Activated CD4-positive, alpha-beta T cell treated with anti-CD3 and anti-CD28 coated beads, Interleukin-2, amount 10 ng/mL, durations not matched to agents 24 days and 14 days (primary cell): Measurements from ENCODE around the gene DLGAP4. TPM values are rescaled to one million over a fixed set of nuclear protein-coding genes. Genes with fewer than 3 reads are reported as not detected.

Source experiments
- DNase-seq: peaks from one replicate; pipeline ENCODE4 v3.0.0; 2022
- H3K27ac Mint-ChIP-seq: one replicate; pipeline ENCODE4 v1.8.0; 2022; ENCODE audit warnings: mild to moderate bottlenecking, mixed read lengths
- H3K27me3 Mint-ChIP-seq: one replicate; pipeline ENCODE4 v1.8.0; 2022; ENCODE audit warnings: mixed read lengths
- H3K36me3 Mint-ChIP-seq: one replicate; pipeline ENCODE4 v1.8.0; 2022; ENCODE audit warnings: low read depth, mild to moderate bottlenecking, mixed read lengths
- H3K4me1 Mint-ChIP-seq: one replicate; pipeline ENCODE4 v1.8.0; 2021; ENCODE audit warnings: mixed read lengths
- H3K4me3 Mint-ChIP-seq: one replicate; pipeline ENCODE4 v1.8.0; 2022; ENCODE audit warnings: mild to moderate bottlenecking, moderate library complexity, mixed read lengths
- H3K9me3 Mint-ChIP-seq: one replicate; pipeline ENCODE4 v1.8.0; 2021; ENCODE audit warnings: mixed read lengths
- intact Hi-C: fragments of 100-400 bp; cut with micrococcal nuclease; formaldehyde crosslinking; loops from one replicate; pipeline ENCODE4 v1.15.1; 2023
- total RNA-seq: library from RNA; stranded (reverse); gene quantifications from 2 replicates; pipeline ENCODE4 v1.2.3, GENCODE V29; 2022

The DLGAP4 gene
- total RNA-seq, 1 donor from 2014 or later: 21.3 TPM

DNA sequence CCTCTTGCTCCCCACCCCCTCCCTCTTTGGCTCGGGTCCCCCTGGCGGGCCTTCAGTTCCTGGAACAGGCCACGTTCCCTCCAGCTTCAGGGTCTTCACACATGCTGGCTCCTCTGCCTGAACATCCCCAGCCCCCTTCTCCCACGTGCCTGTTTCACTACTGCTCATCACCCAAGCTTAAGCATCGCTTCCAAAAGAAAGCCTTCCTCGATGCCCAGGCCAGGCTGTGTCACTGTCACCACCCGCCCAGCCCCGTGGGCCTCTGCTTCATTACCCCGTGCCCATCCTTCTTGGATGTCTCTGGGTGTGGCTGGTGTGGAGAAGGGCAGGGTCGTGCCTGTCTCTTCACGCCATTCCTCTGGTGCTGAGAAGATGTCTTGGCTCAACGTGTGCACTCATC lies 2.8 kb downstream of the DLGAP4 start:
- no peaks in the 10 kb centered on the region for H3K9me3 Mint-ChIP-seq
- H3K4me3 Mint-ChIP-seq: no peak overlapping the region
- H3K27ac Mint-ChIP-seq: no peak overlapping the region
- intact Hi-C loops: no loop called here
- no peaks in the 10 kb centered on the region for H3K36me3 Mint-ChIP-seq
- no peak for DNase-seq
- no peaks in the 10 kb centered on the region for H3K4me1 Mint-ChIP-seq
- H3K27me3 Mint-ChIP-seq: peaks cover 41% of the 10 kb centered on the region

- Mint-ChIP-seq H3K27me3 (peaks cover 36% of the 10 kb centered on the region), H3K27ac (no peak overlapping the region), H3K4me3 (no peak overlapping the region), H3K9me3 (no peaks in the 10 kb centered on the region), H3K36me3 (no peaks in the 10 kb centered on the region), H3K4me1 (no peaks in the 10 kb centered on the region)
- no peak for DNase-seq
- intact Hi-C loops: no loop called here
These were observed 3.5 kb downstream of the DLGAP4 start for GRCh38 chr20:36309643-36310042.

- H3K27ac Mint-ChIP-seq: no peak overlapping the region
- intact Hi-C loops: no loop called here
- DNase-seq: no peak
- H3K36me3 Mint-ChIP-seq: no peaks in the 10 kb centered on the region
- H3K9me3 Mint-ChIP-seq: no peaks in the 10 kb centered on the region
- no peak overlapping the region for H3K4me3 Mint-ChIP-seq
- H3K4me1 Mint-ChIP-seq: no peaks in the 10 kb centered on the region
- H3K27me3 Mint-ChIP-seq: peaks cover 28% of the 10 kb centered on the region
These were observed 4.3 kb downstream of the DLGAP4 start for GRCh38 chr20:36310215-36310981.

DNA sequence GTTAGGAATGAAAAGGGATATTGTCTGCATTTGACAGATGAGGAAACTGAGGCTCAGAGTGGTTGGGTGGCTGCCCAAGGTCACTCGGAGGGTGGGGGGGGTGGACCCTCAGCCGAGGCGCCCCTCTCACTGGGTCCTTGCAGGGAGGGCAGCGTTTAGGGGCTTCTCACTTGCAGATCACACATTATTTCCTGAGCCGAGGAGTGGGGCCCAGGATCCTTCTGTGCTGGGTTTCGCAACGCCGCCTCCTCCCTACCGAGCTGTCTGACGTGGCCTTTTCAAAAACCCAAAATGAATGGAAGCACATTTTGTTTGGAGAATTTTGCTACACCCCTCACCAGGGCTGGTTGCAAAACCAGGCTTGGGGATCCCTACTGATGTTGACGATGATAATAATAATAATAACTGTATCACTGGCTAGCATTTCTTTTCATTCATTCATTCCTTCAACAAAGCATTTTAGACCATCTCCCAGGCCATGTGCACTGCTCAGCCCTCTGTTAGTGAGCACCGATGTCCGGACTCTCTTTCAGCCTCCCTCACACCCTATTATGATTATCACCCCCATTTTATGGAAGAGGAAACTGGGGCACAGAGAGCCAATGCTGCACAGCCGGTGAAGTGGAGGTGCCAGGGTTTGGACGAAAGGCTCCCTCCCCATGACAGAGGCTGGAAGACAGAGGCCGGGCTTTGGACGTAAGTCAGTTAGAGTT lies 5.2 kb downstream of the DLGAP4 start:
- H3K9me3 Mint-ChIP-seq: no peaks in the 10 kb centered on the region
- no peaks in the 10 kb centered on the region for H3K36me3 Mint-ChIP-seq
- H3K27me3 Mint-ChIP-seq: peaks cover 26% of the 10 kb centered on the region
- no peak overlapping the region for H3K4me3 Mint-ChIP-seq
- intact Hi-C loops: no loop called here
- DNase-seq: no peak
- no peaks in the 10 kb centered on the region for H3K4me1 Mint-ChIP-seq
- no peak overlapping the region for H3K27ac Mint-ChIP-seq

DNA sequence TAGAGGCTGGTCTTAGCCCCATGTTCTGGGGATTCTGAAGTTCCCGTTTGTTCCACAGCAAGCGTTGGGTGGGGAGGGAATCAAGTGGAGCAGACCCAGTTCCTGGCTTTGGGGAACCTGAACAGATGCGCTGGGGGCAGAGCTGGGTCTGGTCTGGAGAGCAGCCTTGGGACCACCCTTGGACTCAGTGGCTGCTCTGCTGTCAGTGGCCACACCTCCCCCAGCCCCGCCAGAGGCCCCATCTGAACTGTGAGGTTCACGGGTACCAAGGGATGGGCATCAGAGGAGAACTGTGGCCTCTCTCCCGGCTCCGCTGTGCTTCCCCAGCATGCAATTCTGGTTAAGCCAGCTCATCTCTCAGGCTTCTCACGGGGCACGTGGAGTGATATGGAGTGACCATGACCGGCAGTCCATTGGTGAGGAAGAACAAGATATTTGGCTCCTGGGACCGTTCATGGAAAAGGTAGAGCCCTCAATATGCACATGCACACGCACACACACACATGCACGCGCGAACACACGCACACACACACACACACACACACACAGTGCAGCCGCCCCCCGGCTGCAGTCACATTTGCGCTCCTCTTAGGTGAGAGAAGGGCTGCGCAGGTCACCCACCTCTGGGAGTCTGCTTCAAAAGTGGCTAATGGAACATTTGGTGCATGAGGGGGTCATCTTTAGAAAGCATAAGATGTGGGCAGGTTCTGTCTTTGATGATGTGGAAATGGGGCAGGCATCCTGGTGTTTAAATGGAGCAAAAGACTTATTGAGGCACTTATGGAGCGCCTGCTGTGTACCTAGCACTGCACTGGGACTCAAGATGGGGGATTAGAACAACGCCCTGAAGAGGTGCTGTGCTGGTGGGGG lies 6.0 kb downstream of the DLGAP4 start:
- no peaks in the 10 kb centered on the region for H3K4me1 Mint-ChIP-seq
- H3K9me3 Mint-ChIP-seq: no peaks in the 10 kb centered on the region
- no peaks in the 10 kb centered on the region for H3K36me3 Mint-ChIP-seq
- H3K27ac Mint-ChIP-seq: no peak overlapping the region
- H3K27me3 Mint-ChIP-seq: peaks cover 25% of the 10 kb centered on the region
- H3K4me3 Mint-ChIP-seq: no peak overlapping the region
- no peak for DNase-seq
- intact Hi-C loops: no loop called here

DNA sequence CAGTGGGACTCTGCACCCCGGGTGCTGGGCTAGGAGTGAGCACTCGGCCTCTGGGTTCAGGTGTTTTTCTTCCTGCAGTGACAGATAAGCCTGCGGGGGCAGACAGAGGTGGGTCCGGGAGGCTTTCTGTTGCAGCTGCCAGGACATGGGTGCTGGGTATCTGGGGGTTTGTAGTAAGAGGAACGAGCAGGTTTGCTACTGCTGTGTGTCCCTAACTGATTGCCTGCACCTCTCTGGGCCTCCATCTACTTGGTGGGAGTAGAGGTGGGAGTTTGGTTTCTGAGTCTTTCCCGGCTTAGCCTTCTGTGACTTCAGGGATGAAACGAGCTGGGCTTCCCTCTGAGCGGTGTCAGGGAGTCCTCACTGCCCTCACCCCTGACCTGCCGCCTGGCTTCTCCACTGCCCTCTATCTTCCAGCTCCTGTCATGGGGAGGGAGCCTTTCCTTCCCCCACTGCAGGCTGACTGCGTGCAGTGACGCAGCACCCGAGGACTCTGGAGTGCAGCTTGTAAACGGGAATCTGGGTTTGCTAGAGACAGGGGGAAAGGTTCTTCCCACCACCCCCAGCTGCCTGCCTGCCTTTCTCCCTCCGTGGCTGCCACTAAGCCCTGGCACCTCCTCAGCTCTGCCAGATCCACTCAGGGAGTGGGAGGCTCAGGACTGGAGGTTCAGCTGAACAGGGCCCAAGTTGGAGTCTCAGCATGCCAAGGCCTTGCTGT lies 6.7 kb downstream of the DLGAP4 start:
- intact Hi-C loops: no loop called here
- H3K36me3 Mint-ChIP-seq: no peaks in the 10 kb centered on the region
- no peak overlapping the region for H3K4me3 Mint-ChIP-seq
- no peak for DNase-seq
- no peaks in the 10 kb centered on the region for H3K9me3 Mint-ChIP-seq
- H3K27me3 Mint-ChIP-seq: peaks cover 18% of the 10 kb centered on the region
- no peaks in the 10 kb centered on the region for H3K4me1 Mint-ChIP-seq
- no peak overlapping the region for H3K27ac Mint-ChIP-seq

DNA sequence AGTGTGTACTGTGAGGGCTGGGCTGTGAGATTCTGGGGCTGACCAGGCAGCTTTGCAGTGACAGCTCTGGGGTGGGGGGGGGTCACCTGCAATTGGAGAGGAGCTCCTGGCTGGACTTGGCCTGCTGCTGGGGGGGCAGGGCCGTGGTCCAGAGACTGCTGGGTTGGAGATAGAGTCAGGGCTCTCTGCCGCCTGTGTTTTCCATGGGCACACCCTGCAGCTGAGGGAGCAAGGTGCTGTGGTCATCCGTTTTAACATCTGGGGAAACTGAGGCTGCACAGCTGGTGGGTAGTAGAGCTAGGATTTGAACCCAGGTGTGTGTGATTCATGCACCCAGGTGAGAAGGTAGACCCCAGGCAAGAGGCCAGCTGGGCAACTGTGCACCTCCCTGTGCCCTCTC lies 7.3 kb downstream of the DLGAP4 start:
- no peaks in the 10 kb centered on the region for H3K36me3 Mint-ChIP-seq
- H3K9me3 Mint-ChIP-seq: no peaks in the 10 kb centered on the region
- DNase-seq: no peak
- H3K27me3 Mint-ChIP-seq: peaks cover 12% of the 10 kb centered on the region
- no peaks in the 10 kb centered on the region for H3K4me1 Mint-ChIP-seq
- intact Hi-C loops: no loop called here
- no peak overlapping the region for H3K4me3 Mint-ChIP-seq
- no peak overlapping the region for H3K27ac Mint-ChIP-seq

- Mint-ChIP-seq H3K4me1 (no peaks in the 10 kb centered on the region), H3K4me3 (no peak overlapping the region), H3K36me3 (no peaks in the 10 kb centered on the region), H3K27me3 (peaks cover 8% of the 10 kb centered on the region), H3K27ac (no peak overlapping the region), H3K9me3 (no peaks in the 10 kb centered on the region)
- DNase-seq: no peak
- intact Hi-C loops: no loop called here
These were observed 7.8 kb downstream of the DLGAP4 start for GRCh38 chr20:36313926-36314325.

DNA sequence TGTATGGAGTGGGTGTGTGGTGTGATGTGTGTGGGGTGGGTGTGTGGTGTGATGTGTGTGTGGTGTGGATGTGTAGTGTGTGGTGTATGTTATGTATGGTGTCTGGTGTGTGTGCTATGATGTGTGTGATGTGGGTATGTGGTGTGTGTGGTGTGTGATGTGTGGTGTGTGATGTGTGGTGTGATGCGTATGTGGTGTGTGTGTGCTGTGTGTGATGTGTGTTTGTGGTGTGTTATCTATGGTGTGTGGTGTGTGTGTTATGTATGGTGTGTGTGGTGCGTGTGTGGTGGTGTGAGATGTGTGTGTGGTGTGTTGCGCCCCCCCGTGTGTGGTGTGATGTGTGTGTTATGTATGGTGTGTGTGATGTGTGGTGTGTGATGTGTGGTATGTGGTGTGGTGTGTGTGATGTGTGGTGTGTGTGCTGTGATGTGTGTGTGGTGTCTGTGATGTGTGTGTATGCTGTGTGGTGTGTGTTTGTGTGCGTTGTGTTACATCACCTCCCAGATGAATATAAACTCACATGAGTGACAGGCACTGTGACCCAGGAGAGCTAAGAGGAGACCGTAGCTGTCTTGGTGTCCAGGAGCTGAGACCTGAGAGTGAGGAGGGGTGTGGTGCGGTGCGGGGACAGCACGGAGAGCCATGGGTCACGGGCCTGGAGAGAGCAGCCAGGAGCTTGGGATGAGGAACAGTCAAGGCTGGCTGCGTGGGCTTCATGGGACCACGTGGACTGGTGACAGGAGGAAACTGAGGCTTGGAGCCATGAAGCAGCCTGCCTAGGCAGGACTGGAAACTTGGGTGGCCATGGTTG lies 8.8 kb downstream of the DLGAP4 start:
- H3K9me3 Mint-ChIP-seq: no peaks in the 10 kb centered on the region

GRCh38 chr20:36315545-36316351 lies 9.6 kb downstream of the DLGAP4 start:
- H3K36me3 Mint-ChIP-seq: no peaks in the 10 kb centered on the region
- intact Hi-C loops: no loop called here
- H3K27ac Mint-ChIP-seq: no peak overlapping the region
- no peaks in the 10 kb centered on the region for H3K27me3 Mint-ChIP-seq
- no peaks in the 10 kb centered on the region for H3K4me1 Mint-ChIP-seq
- no peaks in the 10 kb centered on the region for H3K9me3 Mint-ChIP-seq
- no peak overlapping the region for H3K4me3 Mint-ChIP-seq
- no peak for DNase-seq

More for the DNA sequence above, 8.8 kb downstream of the DLGAP4 start:
- intact Hi-C loops: no loop called here
- DNase-seq: no peak
- peaks cover 1% of the 10 kb centered on the region for H3K27me3 Mint-ChIP-seq
- no peak overlapping the region for H3K27ac Mint-ChIP-seq
- no peak overlapping the region for H3K4me3 Mint-ChIP-seq
- no peaks in the 10 kb centered on the region for H3K4me1 Mint-ChIP-seq
- no peaks in the 10 kb centered on the region for H3K36me3 Mint-ChIP-seq

DNA sequence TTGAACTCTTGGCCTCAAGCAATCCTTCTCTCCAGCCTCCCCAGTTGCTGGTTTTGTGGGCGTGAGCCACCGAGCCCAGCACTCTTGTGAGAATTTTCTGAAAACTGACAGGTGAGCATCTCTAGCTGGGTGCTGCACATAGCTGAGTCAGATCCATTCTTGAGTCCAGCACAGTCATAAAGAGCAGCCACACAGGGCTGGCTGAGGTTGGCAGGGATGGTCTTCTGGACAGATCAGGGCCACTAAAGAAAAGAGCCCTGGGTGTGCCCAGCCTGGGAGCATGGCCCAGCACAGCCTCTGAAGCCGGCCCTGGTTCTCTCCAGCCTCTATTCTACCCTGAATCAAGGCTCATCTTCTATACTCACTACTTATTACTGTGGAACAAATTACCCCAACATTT lies 11.5 kb downstream of the DLGAP4 start:
- Mint-ChIP-seq H3K27ac (no peak overlapping the region), H3K36me3 (no peaks in the 10 kb centered on the region), H3K27me3 (no peaks in the 10 kb centered on the region), H3K4me3 (no peak overlapping the region), H3K4me1 (no peaks in the 10 kb centered on the region), H3K9me3 (no peaks in the 10 kb centered on the region)
- intact Hi-C loops: no loop called here
- no peak for DNase-seq

GRCh38 chr20:36318166-36318565 lies 12.0 kb downstream of the DLGAP4 start:
- no peaks in the 10 kb centered on the region for H3K27me3 Mint-ChIP-seq
- no peak for DNase-seq
- H3K4me3 Mint-ChIP-seq: no peak overlapping the region
- intact Hi-C loops: no loop called here
- no peaks in the 10 kb centered on the region for H3K9me3 Mint-ChIP-seq
- no peaks in the 10 kb centered on the region for H3K36me3 Mint-ChIP-seq
- no peak overlapping the region for H3K27ac Mint-ChIP-seq
- H3K4me1 Mint-ChIP-seq: no peaks in the 10 kb centered on the region
